K562 (cell line): ENCODE results near the gene ABCB9. TPM values are rescaled to one million over a fixed set of nuclear protein-coding genes. Genes with fewer than 3 reads are reported as not detected.
A peak's percentile ranks its signal among the peaks of the same experiment; 100 is the strongest.

ENCODE experiments used
- ATF7 ChIP-seq: fragments of 450-650 bp; IDR thresholded peaks from 2 replicates; pipeline ENCODE4 v1.7.1; 2014; ENCODE audit warnings: mild to moderate bottlenecking, moderate library complexity
- BRD4 ChIP-seq: fragments of 200-600 bp; sonication (generic); IDR thresholded peaks from 2 replicates; pipeline ENCODE4 v1.6.1; 2017; ENCODE audit warnings: inconsistent platforms
- CBFA2T2 ChIP-seq: fragments of 450-650 bp; conservative IDR thresholded peaks from 2 replicates; pipeline ENCODE4 v1.6.1; 2017; ENCODE audit warnings: mild to moderate bottlenecking
- CCNT2 ChIP-seq: IDR thresholded peaks from 2 replicates; pipeline ENCODE4 v1.6.1; 2011; ENCODE audit warnings: borderline replicate concordance, low read depth, mild to moderate bottlenecking, moderate library complexity, mixed read lengths, low read length; ENCODE audit not compliant: insufficient read length; ENCODE audit errors: extremely low read depth
- FOXK1 ChIP-seq: sonication (generic); formaldehyde crosslinking; IDR thresholded peaks from 2 replicates; pipeline ENCODE4 v1.8.0; 2022; ENCODE audit warnings: missing genetic modification reagents, mild to moderate bottlenecking, borderline replicate concordance
- FUS ChIP-seq: fragments of 200-400 bp; formaldehyde crosslinking; optimal IDR thresholded peaks from 2 replicates; pipeline ENCODE3; 2017; ENCODE audit warnings: low read depth, low read length
- HIVEP1 ChIP-seq: fragments of 250-450 bp; sonication (Bioruptor Pico); IDR thresholded peaks from 2 replicates; pipeline ENCODE4 v1.4.0; 2020; ENCODE audit warnings: mild to moderate bottlenecking
- HOXB6 ChIP-seq: fragments of 250-450 bp; sonication (Bioruptor Pico); IDR thresholded peaks from 2 replicates; pipeline ENCODE4 v1.5.1; 2022; ENCODE audit warnings: mild to moderate bottlenecking, borderline replicate concordance
- JUNB ChIP-seq: fragments of 450-650 bp; formaldehyde crosslinking; conservative IDR thresholded peaks from 2 replicates; pipeline ENCODE4 v1.4.0; 2020; ENCODE audit warnings: mild to moderate bottlenecking
- RUNX1 ChIP-seq: sonication (generic); IDR thresholded peaks from 2 replicates; pipeline ENCODE4 v1.6.1; 2016; ENCODE audit warnings: antibody characterized with exemption, low read depth
- TAL1 ChIP-seq: fragments of 450-650 bp; IDR thresholded peaks from 2 replicates; pipeline ENCODE4 v1.6.1; 2016; ENCODE audit warnings: mild to moderate bottlenecking
- TRIM24 ChIP-seq, 2 experiments: fragments of 450-650 bp; IDR thresholded peaks; 2 replicates each; pipeline ENCODE4 v1.6.1; 2016
- ZNF143 ChIP-seq: sonication (generic); formaldehyde crosslinking; IDR thresholded peaks from 2 replicates; pipeline ENCODE4 v1.9.0; 2022; ENCODE audit warnings: mild to moderate bottlenecking, missing genetic modification reagents
- ZNF217 ChIP-seq: sonication (generic); formaldehyde crosslinking; IDR thresholded peaks from 2 replicates; pipeline ENCODE4 v1.8.0; 2022; ENCODE audit warnings: mild to moderate bottlenecking, missing genetic modification reagents
- ZNF274 ChIP-seq: IDR thresholded peaks from 2 replicates; pipeline ENCODE4 v1.6.1; 2011; ENCODE audit warnings: low read depth, mild to moderate bottlenecking, low read length, moderate library complexity, borderline replicate concordance
- ZNF507 ChIP-seq: conservative IDR thresholded peaks from 2 replicates; pipeline ENCODE4 v1.6.1; 2017; ENCODE audit warnings: missing genetic modification characterization, missing compliant biosample characterization
- polyA plus RNA-seq, 8 experiments: library from polyadenylated mRNA; depleted of rRNA in 4 of 8; stranded (reverse) in 5 of 8; unstranded in 3 of 8; fragments of >200 nt; fragmentation: Nextera tagmentation in 2 of 8; fragmentation: Illumina TruSeq in 1 of 8; extraction: Ambion mirVana in 2 of 8; extraction: Trizol in 1 of 8; gene quantifications; 2 replicates each; pipeline versions ENCODE4 v1.2.1 to v1.2.3, GENCODE V29; 2011 to 2014; ENCODE audit warnings: inconsistent platforms in 1 of 8, missing spikeins in 1 of 8
- total RNA-seq, 7 experiments: library from RNA; depleted of rRNA in 6 of 7; stranded (reverse); fragments of >200 nt in 6 of 7; fragmentation: Illumina TruSeq in 2 of 7; extraction: Trizol in 2 of 7; gene quantifications; 2 replicates each; pipeline versions ENCODE4 v1.2.1 to v1.2.3, GENCODE V29; 2011 to 2021; ENCODE audit warnings: low replicate concordance in 1 of 7
- TF ChIP-seq, protein P1 (sequence below): fragments of 150-350 bp; IDR thresholded peaks from 2 replicates; pipeline ENCODE4 v1.6.1; 2014; ENCODE audit warnings: low read depth, mild to moderate bottlenecking, low read length, borderline replicate concordance
- TF ChIP-seq, protein P2 (sequence below): fragments of 250-450 bp; sonication (Bioruptor Pico); IDR thresholded peaks from 2 replicates; pipeline ENCODE4 v1.8.0; 2021; ENCODE audit warnings: moderate library complexity, mild to moderate bottlenecking, inconsistent platforms
- TF ChIP-seq, protein P3 (sequence below): fragments of 450-650 bp; IDR thresholded peaks from 2 replicates; pipeline ENCODE4 v1.6.1; 2017; ENCODE audit warnings: mild to moderate bottlenecking, moderate library complexity

Gene ABCB9
- total and polyA plus RNA-seq, 9 of the 15 experiments (the other 6 are each of a cell fraction or from before 2014, with no cell fraction given): 0.20 to 12.6 (median 6.2) TPM

DNA sequence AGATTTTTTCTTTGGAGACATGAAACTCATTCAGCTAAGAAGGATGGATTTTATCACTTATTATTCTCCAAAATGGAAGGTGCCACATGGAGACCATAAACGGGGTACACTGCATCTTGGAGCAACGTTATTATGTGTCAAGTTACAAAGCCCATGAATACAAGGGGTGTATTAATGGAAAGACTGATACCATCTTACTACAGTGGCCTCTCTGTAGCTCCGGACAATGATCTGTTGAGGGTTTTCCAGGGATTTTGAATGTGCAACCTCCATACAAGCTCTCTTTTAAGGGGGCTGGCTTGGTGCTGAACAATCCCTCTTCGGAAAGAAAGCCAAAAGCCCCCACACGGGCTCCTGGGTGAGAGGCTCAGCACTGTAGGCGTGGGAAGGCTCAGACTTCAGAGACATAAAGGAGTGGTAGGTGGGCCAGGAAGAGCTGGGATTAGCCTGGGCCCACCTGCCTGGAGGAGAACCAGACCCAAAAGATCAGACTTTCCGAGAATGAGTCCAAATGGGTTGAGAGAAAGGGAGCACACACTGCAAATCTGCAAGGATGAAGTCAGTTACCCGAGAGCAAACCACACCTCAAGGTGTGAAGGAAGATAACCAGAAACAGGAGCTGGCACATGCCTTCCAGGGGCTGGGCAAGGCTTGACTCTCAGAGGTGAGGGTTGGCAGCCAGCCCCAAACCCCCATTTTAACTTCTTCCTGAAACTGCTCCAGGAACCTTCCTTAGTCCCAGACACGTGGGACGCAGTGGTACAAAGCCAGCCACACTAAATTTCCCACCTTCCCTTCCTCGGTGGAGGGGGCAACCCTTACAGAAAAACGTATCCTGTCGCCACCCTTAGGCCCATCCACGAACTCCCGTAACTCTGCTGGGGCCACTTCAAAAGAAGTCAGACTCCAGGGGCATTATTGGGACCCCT lies 71.8 kb downstream of the ABCB9 start (continued):
- TF ChIP-seq ZNF507 (tag): no peak
- TF ChIP-seq, protein P1, sequence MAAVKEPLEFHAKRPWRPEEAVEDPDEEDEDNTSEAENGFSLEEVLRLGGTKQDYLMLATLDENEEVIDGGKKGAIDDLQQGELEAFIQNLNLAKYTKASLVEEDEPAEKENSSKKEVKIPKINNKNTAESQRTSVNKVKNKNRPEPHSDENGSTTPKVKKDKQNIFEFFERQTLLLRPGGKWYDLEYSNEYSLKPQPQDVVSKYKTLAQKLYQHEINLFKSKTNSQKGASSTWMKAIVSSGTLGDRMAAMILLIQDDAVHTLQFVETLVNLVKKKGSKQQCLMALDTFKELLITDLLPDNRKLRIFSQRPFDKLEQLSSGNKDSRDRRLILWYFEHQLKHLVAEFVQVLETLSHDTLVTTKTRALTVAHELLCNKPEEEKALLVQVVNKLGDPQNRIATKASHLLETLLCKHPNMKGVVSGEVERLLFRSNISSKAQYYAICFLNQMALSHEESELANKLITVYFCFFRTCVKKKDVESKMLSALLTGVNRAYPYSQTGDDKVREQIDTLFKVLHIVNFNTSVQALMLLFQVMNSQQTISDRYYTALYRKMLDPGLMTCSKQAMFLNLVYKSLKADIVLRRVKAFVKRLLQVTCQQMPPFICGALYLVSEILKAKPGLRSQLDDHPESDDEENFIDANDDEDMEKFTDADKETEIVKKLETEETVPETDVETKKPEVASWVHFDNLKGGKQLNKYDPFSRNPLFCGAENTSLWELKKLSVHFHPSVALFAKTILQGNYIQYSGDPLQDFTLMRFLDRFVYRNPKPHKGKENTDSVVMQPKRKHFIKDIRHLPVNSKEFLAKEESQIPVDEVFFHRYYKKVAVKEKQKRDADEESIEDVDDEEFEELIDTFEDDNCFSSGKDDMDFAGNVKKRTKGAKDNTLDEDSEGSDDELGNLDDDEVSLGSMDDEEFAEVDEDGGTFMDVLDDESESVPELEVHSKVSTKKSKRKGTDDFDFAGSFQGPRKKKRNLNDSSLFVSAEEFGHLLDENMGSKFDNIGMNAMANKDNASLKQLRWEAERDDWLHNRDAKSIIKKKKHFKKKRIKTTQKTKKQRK: no peak
- no peak for TF ChIP-seq JUNB
- peak; percentile 51 for TF ChIP-seq CBFA2T2
- TF ChIP-seq TRIM24 (IDR thresholded peaks at IDR 0.05): no peak
- TF ChIP-seq ZNF217 (CRISPR knock-in tag): no peak
- peak; percentile 46 for TF ChIP-seq TAL1
- TF ChIP-seq HIVEP1 (CRISPR knock-in tag): no peak
- TF ChIP-seq, protein P2, sequence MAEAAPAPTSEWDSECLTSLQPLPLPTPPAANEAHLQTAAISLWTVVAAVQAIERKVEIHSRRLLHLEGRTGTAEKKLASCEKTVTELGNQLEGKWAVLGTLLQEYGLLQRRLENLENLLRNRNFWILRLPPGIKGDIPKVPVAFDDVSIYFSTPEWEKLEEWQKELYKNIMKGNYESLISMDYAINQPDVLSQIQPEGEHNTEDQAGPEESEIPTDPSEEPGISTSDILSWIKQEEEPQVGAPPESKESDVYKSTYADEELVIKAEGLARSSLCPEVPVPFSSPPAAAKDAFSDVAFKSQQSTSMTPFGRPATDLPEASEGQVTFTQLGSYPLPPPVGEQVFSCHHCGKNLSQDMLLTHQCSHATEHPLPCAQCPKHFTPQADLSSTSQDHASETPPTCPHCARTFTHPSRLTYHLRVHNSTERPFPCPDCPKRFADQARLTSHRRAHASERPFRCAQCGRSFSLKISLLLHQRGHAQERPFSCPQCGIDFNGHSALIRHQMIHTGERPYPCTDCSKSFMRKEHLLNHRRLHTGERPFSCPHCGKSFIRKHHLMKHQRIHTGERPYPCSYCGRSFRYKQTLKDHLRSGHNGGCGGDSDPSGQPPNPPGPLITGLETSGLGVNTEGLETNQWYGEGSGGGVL (CRISPR knock-in tag): no peak
- no peak for TF ChIP-seq ATF7
- no peak for TF ChIP-seq RUNX1
- no peak for TF ChIP-seq HOXB6 (CRISPR knock-in tag)
- no peak for TF ChIP-seq ZNF143 (CRISPR knock-in tag)
- TF ChIP-seq FOXK1 (CRISPR knock-in tag): 0 out of 2 replicates have a peak, but pooled peaks have one; percentile 27
- TF ChIP-seq FUS: no peak
- TF ChIP-seq CCNT2: no peak
- no peak for TF ChIP-seq ZNF274
- TF ChIP-seq BRD4: no peak
- TF ChIP-seq, protein P3, sequence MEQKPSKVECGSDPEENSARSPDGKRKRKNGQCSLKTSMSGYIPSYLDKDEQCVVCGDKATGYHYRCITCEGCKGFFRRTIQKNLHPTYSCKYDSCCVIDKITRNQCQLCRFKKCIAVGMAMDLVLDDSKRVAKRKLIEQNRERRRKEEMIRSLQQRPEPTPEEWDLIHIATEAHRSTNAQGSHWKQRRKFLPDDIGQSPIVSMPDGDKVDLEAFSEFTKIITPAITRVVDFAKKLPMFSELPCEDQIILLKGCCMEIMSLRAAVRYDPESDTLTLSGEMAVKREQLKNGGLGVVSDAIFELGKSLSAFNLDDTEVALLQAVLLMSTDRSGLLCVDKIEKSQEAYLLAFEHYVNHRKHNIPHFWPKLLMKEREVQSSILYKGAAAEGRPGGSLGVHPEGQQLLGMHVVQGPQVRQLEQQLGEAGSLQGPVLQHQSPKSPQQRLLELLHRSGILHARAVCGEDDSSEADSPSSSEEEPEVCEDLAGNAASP: no peak
